H9 (cell line): ENCODE measurements around the gene ZNF414. TPM values are rescaled to one million over a fixed set of nuclear protein-coding genes. Genes with fewer than 3 reads are reported as not detected.

ENCODE experiments used
- DNase-seq: peaks from one replicate; pipeline ENCODE4 v3.0.0-alpha.2; 2017
- H2AFZ ChIP-seq: one replicate; pipeline ENCODE4 v1.6.1; 2013; ENCODE audit warnings: mild to moderate bottlenecking, low read length, control low read depth, moderate library complexity
- H2AK5ac ChIP-seq: 2 replicates; pipeline ENCODE4 v1.6.1; 2013; ENCODE audit warnings: low read length, control low read depth, mixed read lengths; ENCODE audit not compliant: insufficient read length
- H2BK120ac ChIP-seq: one replicate; pipeline ENCODE4 v1.6.1; 2013; ENCODE audit warnings: low read depth, mild to moderate bottlenecking, low read length, control low read depth, inconsistent platforms; ENCODE audit not compliant: poor library complexity, severe bottlenecking
- H2BK12ac ChIP-seq: 2 replicates; pipeline ENCODE4 v1.6.1; 2013; ENCODE audit warnings: low read length, control low read depth, mixed read lengths, low read depth; ENCODE audit not compliant: insufficient read length
- H2BK15ac ChIP-seq: 2 replicates; pipeline ENCODE4 v1.6.1; 2013; ENCODE audit warnings: low read depth, low read length, control low read depth
- H2BK20ac ChIP-seq: one replicate; pipeline ENCODE4 v1.6.1; 2013; ENCODE audit warnings: low read depth, mild to moderate bottlenecking, low read length, control low read depth, inconsistent platforms; ENCODE audit not compliant: poor library complexity, severe bottlenecking
- H2BK5ac ChIP-seq: 2 replicates; pipeline ENCODE4 v1.6.1; 2013; ENCODE audit warnings: low read length, control low read depth, mixed read lengths; ENCODE audit not compliant: insufficient read length
- H3K14ac ChIP-seq: 2 replicates; pipeline ENCODE4 v1.6.1; 2013; ENCODE audit warnings: low read length, control low read depth; ENCODE audit not compliant: insufficient read depth
- H3K18ac ChIP-seq: 2 replicates; pipeline ENCODE4 v1.6.1; 2013; ENCODE audit warnings: low read depth, mild to moderate bottlenecking, mixed read lengths, low read length, control low read depth; ENCODE audit not compliant: insufficient read length
- H3K23ac ChIP-seq: 2 replicates; pipeline ENCODE4 v1.6.1; 2013; ENCODE audit warnings: low read length, control low read depth, mixed read lengths, low read depth; ENCODE audit not compliant: insufficient read length
- H3K23me2 ChIP-seq: 2 replicates; pipeline ENCODE4 v1.6.1; 2013; ENCODE audit warnings: low read depth, mild to moderate bottlenecking, mixed read lengths, low read length, control low read depth; ENCODE audit not compliant: insufficient read length, poor library complexity, severe bottlenecking
- H3K27ac ChIP-seq: 2 replicates; pipeline ENCODE4 v1.5.1; 2013; ENCODE audit warnings: low read length, control low read depth, mixed read lengths, low read depth; ENCODE audit not compliant: insufficient read length
- H3K27me3 ChIP-seq: 2 replicates; pipeline ENCODE4 v1.6.1; 2013; ENCODE audit warnings: low read length, control low read depth, inconsistent platforms; ENCODE audit not compliant: insufficient read depth
- H3K4ac ChIP-seq: 2 replicates; pipeline ENCODE4 v1.6.1; 2013; ENCODE audit warnings: low read depth, mild to moderate bottlenecking, control low read depth, inconsistent platforms, low read length, moderate library complexity
- H3K4me1 ChIP-seq: 2 replicates; pipeline ENCODE4 v1.6.1; 2013; ENCODE audit warnings: low read length, control low read depth, inconsistent platforms; ENCODE audit not compliant: insufficient read depth
- H3K4me2 ChIP-seq: 2 replicates; pipeline ENCODE4 v1.6.1; 2013; ENCODE audit warnings: low read length, control low read depth, mixed read lengths; ENCODE audit not compliant: insufficient read length, insufficient read depth
- H3K56ac ChIP-seq: 2 replicates; pipeline ENCODE4 v1.6.1; 2013; ENCODE audit warnings: low read depth, mild to moderate bottlenecking, mixed read lengths, low read length, control low read depth; ENCODE audit not compliant: insufficient read length
- H3K79me1 ChIP-seq: 2 replicates; pipeline ENCODE4 v1.6.1; 2013; ENCODE audit warnings: low read depth, mild to moderate bottlenecking, moderate library complexity, low read length, control low read depth, inconsistent platforms; ENCODE audit not compliant: insufficient read depth, poor library complexity, severe bottlenecking
- H3K79me2 ChIP-seq: 2 replicates; pipeline ENCODE4 v1.6.1; 2013; ENCODE audit warnings: low read length, control low read depth, inconsistent platforms; ENCODE audit not compliant: insufficient read depth
- H3K9ac ChIP-seq: 2 replicates; pipeline ENCODE4 v1.6.1; 2013; ENCODE audit warnings: low read length, control low read depth, mixed read lengths; ENCODE audit not compliant: insufficient read length; ENCODE audit errors: extremely low read depth
- H3K9me3 ChIP-seq: one replicate; pipeline ENCODE4 v1.6.1; 2013; ENCODE audit warnings: low read depth, low read length, inconsistent platforms; ENCODE audit not compliant: control insufficient read depth
- H3T11ph ChIP-seq: one replicate; pipeline ENCODE4 v1.6.1; 2013; ENCODE audit warnings: mild to moderate bottlenecking, low read length, control low read depth, inconsistent platforms
- H4K20me1 ChIP-seq: one replicate; pipeline ENCODE4 v1.6.1; 2013; ENCODE audit not compliant: control insufficient read depth, insufficient read length, insufficient read depth
- H4K5ac ChIP-seq: 2 replicates; pipeline ENCODE4 v1.6.1; 2013; ENCODE audit warnings: low read depth, mild to moderate bottlenecking, mixed read lengths, low read length, control low read depth; ENCODE audit not compliant: insufficient read length
- H4K8ac ChIP-seq: replicated peaks from 2 replicates; pipeline ENCODE4 v1.6.1; 2013; ENCODE audit warnings: low read length, control low read depth, mixed read lengths, low read depth; ENCODE audit not compliant: insufficient read length
- H4K91ac ChIP-seq: 2 replicates; pipeline ENCODE4 v1.6.1; 2013; ENCODE audit warnings: low read depth, mild to moderate bottlenecking, moderate library complexity, mixed read lengths, low read length, control low read depth; ENCODE audit not compliant: insufficient read length
- H3K27ac Mint-ChIP-seq, 3 experiments: 2 replicates in 2 of 3; 3 replicates in 1 of 3; pipeline ENCODE4 v1.8.0; 2020 to 2021; ENCODE audit warnings: mixed read lengths in 3 of 3, mild to moderate bottlenecking in 1 of 3, moderate library complexity in 1 of 3
- H3K27me3 Mint-ChIP-seq: 2 replicates; pipeline ENCODE4 v1.8.0; 2021; ENCODE audit warnings: low read depth, mild to moderate bottlenecking, moderate library complexity, mixed read lengths
- H3K36me3 Mint-ChIP-seq, 3 experiments: 2 replicates in 2 of 3; 3 replicates in 1 of 3; pipeline ENCODE4 v1.8.0; 2020 to 2021; ENCODE audit warnings: low read depth in 3 of 3, mixed read lengths in 3 of 3; ENCODE audit not compliant: insufficient read depth in 1 of 3
- H3K4me1 Mint-ChIP-seq, 2 experiments: 2 replicates each; pipeline ENCODE4 v1.8.0; 2020; ENCODE audit warnings: mixed read lengths in 2 of 2
- H3K4me3 Mint-ChIP-seq, 2 experiments: 2 replicates in 1 of 2; 3 replicates in 1 of 2; pipeline ENCODE4 v1.8.0; 2020 to 2021; ENCODE audit warnings: mild to moderate bottlenecking in 2 of 2, mixed read lengths in 2 of 2, moderate library complexity in 1 of 2
- H3K9me3 Mint-ChIP-seq, 2 experiments: 2 replicates in 1 of 2; 3 replicates in 1 of 2; pipeline ENCODE4 v1.8.0; 2020; ENCODE audit warnings: mild to moderate bottlenecking in 2 of 2, mixed read lengths in 2 of 2, moderate library complexity in 1 of 2
- WGBS: extraction: QIAGEN DNeasy Blood & Tissue Kit; methylation state at CpG from one replicate; pipeline ENCODE4 v1.1.7; 2013; ENCODE audit warnings: missing lambda C conversion rate, low lambda C conversion rate, mixed read lengths; ENCODE audit not compliant: insufficient read length; ENCODE audit errors: extremely low coverage; 5-methylcytosine and 5-hydroxymethylcytosine counted together
- total RNA-seq: library from RNA; stranded (reverse); gene quantifications from 2 replicates; pipeline ENCODE4 v1.2.1, GENCODE V29; 2021
- TF ChIP-seq, protein P1 (sequence below): fragments of 200-600 bp; sonication (generic); conservative IDR thresholded peaks from 3 replicates; pipeline ENCODE4 v1.8.0; 2021; ENCODE audit warnings: antibody characterized with exemption, mild to moderate bottlenecking

The ZNF414 gene
- total RNA-seq, 1 experiment from 2014 or later: 29.3 TPM

DNA sequence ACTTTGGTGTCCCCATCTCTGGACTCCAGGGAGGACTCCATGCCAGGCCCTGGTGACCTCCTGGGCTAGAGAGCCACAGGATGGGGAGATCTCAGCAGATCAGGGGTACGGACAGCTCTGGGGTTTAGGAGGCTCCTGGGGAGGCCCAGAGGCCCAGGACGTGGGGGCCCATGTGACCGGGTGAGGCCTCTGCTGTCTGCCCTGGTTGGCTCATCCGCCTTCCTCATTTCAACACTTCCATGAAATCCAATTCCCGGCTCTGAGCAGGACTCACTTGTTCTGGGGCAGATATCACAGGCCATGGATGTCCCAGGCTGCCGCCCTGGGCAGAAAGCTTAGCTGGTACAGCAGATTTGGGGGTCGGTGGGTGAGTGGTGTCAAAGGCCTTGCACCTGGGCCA lies 10.5 kb downstream of the ZNF414 start:
- Histone ChIP-seq H2BK15ac (no peak overlapping the region), H3K4me1 (no peaks in the 10 kb centered on the region), H3K27me3 (no peaks in the 10 kb centered on the region), H3K18ac (no peak overlapping the region), H3K23me2 (peaks cover 5% of the 10 kb centered on the region), H3T11ph (no peak overlapping the region), H3K14ac (no peak overlapping the region), H2BK120ac (no peak overlapping the region), H3K9ac (no peak overlapping the region), H3K23ac (no peak overlapping the region), H2AFZ (no peak overlapping the region), H3K4ac (no peak overlapping the region), H4K91ac (no peak overlapping the region), H4K5ac (no peak overlapping the region), H2BK12ac (no peak overlapping the region), H2BK5ac (no peak overlapping the region), H4K20me1 (no peaks in the 10 kb centered on the region), H2BK20ac (no peak overlapping the region), H3K9me3 (no peaks in the 10 kb centered on the region), H3K79me1 (no peaks in the 10 kb centered on the region), H3K27ac (no peak overlapping the region), H2AK5ac (no peak overlapping the region), H3K56ac (no peak overlapping the region), H4K8ac (no peak overlapping the region), H3K79me2 (no peaks in the 10 kb centered on the region), H3K4me2 (no peak overlapping the region)
- no peaks in the 10 kb centered on the region; a peak in 1 of 7 replicates for H3K36me3 Mint-ChIP-seq
- no peaks in the 10 kb centered on the region for H3K9me3 Mint-ChIP-seq
- peaks cover 3% of the 10 kb centered on the region for H3K27me3 Mint-ChIP-seq
- peak overlapping the region in 1 of 3 experiments; percentile 61; a peak in 1 of 7 replicates for H3K27ac Mint-ChIP-seq
- no peak overlapping the region for H3K4me3 Mint-ChIP-seq
- TF ChIP-seq, protein P1, sequence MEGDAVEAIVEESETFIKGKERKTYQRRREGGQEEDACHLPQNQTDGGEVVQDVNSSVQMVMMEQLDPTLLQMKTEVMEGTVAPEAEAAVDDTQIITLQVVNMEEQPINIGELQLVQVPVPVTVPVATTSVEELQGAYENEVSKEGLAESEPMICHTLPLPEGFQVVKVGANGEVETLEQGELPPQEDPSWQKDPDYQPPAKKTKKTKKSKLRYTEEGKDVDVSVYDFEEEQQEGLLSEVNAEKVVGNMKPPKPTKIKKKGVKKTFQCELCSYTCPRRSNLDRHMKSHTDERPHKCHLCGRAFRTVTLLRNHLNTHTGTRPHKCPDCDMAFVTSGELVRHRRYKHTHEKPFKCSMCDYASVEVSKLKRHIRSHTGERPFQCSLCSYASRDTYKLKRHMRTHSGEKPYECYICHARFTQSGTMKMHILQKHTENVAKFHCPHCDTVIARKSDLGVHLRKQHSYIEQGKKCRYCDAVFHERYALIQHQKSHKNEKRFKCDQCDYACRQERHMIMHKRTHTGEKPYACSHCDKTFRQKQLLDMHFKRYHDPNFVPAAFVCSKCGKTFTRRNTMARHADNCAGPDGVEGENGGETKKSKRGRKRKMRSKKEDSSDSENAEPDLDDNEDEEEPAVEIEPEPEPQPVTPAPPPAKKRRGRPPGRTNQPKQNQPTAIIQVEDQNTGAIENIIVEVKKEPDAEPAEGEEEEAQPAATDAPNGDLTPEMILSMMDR: no peak
- DNase-seq: no peak
- no CpG with 5 or more reads among the region's 7 CpGs for WGBS
- peaks cover 13 to 33% of the 10 kb centered on the region in 2 experiments for H3K4me1 Mint-ChIP-seq
